Measurements from ENCODE around the gene HEXIM1.

The HEXIM1 gene

DNA sequence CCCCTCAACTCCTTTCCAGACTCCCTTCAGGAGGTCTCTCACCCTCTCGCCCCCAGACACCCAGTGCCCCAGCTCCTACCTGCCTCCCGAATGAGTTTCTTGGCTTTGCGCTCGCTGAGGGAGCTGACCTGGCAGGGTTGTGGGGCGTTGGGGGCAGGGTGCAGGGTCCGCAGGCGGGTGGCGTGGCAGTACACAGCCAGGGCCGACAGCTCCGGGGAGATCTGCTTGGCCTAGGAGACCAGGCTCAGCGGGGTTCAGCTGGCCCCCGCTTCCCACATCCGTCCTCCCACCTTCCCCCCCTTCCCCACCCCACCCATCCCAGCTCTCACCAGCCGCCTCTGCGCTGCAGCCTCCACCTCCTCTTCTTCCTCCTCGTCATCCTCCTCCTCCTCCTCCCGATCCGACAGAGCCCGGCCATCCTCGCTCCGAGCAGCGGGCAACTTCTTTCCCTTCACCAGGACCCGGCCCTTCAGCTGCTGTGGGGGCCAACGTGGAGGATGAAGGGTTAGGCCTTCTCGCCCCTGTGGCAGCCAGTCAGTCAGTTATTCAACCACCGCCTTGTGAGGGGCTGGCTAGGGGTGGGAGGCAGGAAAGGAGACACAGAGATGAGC, 33.2 kb upstream of the HEXIM1 start:
- H3K4me3 ChIP-seq (ENCODE audit: low read depth, low read length), result no peak overlapping the region
- TF ChIP-seq, protein P1, sequence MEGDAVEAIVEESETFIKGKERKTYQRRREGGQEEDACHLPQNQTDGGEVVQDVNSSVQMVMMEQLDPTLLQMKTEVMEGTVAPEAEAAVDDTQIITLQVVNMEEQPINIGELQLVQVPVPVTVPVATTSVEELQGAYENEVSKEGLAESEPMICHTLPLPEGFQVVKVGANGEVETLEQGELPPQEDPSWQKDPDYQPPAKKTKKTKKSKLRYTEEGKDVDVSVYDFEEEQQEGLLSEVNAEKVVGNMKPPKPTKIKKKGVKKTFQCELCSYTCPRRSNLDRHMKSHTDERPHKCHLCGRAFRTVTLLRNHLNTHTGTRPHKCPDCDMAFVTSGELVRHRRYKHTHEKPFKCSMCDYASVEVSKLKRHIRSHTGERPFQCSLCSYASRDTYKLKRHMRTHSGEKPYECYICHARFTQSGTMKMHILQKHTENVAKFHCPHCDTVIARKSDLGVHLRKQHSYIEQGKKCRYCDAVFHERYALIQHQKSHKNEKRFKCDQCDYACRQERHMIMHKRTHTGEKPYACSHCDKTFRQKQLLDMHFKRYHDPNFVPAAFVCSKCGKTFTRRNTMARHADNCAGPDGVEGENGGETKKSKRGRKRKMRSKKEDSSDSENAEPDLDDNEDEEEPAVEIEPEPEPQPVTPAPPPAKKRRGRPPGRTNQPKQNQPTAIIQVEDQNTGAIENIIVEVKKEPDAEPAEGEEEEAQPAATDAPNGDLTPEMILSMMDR (IDR thresholded peaks at IDR 0.05; ENCODE audit: low read depth, low read length), result no peak

- no peak overlapping the region for H3K4me3 ChIP-seq (ENCODE audit: low read depth, low read length)
- TF ChIP-seq, protein P1 (IDR thresholded peaks at IDR 0.05; ENCODE audit: low read depth, low read length), result no peak
Observed at GRCh38 chr17:45115871-45116270, 32.4 kb upstream of the HEXIM1 start.

DNA sequence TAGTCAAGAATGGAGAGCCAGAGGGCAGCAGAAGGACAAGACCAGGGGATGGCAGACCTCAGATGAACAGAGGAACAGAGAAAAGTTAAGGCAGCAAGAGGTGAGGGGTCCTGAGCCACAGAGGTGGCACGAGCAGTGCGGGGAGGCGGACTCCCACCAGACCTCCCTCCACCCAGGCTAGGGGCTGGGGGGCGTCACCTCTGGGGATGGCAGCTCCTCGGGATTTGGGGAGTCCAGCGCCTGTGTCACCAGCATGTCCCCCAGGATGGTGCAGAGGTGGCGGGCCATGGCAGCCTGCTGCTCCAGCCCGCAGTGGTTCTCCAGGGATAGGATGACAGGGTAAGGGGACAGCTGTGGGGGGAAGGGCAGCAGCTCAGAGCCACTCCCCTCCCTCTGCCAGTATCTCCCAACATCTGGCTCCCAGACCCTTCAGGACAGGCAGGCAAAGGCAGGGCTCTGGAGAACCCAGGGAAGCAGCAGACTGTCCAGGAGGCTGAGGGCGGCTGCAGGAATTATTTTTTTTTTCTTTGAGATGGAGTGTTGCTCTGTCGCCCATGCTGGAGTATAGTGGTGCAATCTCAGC, 31.8 kb upstream of the HEXIM1 start:
- no peak overlapping the region for H3K4me3 ChIP-seq (ENCODE audit: low read depth, low read length)
- TF ChIP-seq, protein P1 (IDR thresholded peaks at IDR 0.05; ENCODE audit: low read depth, low read length), result no peak

- TF ChIP-seq, protein P1 (IDR thresholded peaks at IDR 0.05; ENCODE audit: low read depth, low read length), result no peak
- no peak overlapping the region for H3K4me3 ChIP-seq (ENCODE audit: low read depth, low read length)
Observed at GRCh38 chr17:45117334-45117733, 30.9 kb upstream of the HEXIM1 start.

- H3K4me3 ChIP-seq (ENCODE audit: low read depth, low read length), result no peak overlapping the region
- TF ChIP-seq, protein P1 (IDR thresholded peaks at IDR 0.05; ENCODE audit: low read depth, low read length), result no peak
Observed at GRCh38 chr17:45117848-45118646, 30.2 kb upstream of the HEXIM1 start.

DNA sequence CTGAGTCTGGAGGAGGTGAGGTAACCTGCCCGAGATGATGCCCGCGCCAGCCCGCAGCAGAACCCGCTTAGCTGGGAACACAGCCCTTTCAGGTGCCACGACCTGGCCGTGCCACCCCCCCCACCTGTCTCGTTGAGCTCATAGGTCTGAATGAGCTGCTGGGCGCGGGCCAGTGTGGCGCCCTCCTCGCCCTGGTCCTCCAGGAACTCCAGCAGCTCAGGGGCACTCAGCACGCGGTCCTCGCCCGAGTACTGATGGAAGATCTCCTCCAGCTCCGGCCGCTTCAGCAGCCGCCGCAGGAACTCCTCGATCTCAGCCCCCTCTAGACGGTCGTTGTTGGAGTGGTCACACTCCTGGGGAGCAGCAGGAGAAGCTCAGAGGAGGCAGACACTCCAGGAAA, 29.6 kb upstream of the HEXIM1 start:
- no peak overlapping the region for H3K4me3 ChIP-seq (ENCODE audit: low read depth, low read length)
- TF ChIP-seq, protein P1 (IDR thresholded peaks at IDR 0.05; ENCODE audit: low read depth, low read length), result no peak

- TF ChIP-seq, protein P1 (IDR thresholded peaks at IDR 0.05; ENCODE audit: low read depth, low read length), result no peak
Observed at GRCh38 chr17:45119964-45120363, 28.3 kb upstream of the HEXIM1 start.

More at GRCh38 chr17:45119964-45120363, 28.3 kb upstream of the HEXIM1 start:
- H3K4me3 ChIP-seq (ENCODE audit: low read depth, low read length), result no peak overlapping the region

Data from WI38 (cell line).